Activated CD4-positive, CD25-positive, alpha-beta regulatory T cell treated with anti-CD3 and anti-CD28 coated beads, Interleukin-2, amount 50 U/mL, for 72 hours (primary cell): Measurements from ENCODE around the gene COX7A2.

Experiments
- DNase-seq: peaks from one replicate; pipeline ENCODE4 v3.0.0; 2021

Gene COX7A2

GRCh38 chr6:75219263-75219662 is 24.3 kb downstream of the COX7A2 start:
- DNase-seq, result no peak

GRCh38 chr6:75217193-75217592 is 26.4 kb downstream of the COX7A2 start:
- DNase-seq, result no peak

GRCh38 chr6:75215291-75215690 is 28.3 kb downstream of the COX7A2 start:
- no peak for DNase-seq

- DNase-seq, result no peak
These were observed 29.9 kb downstream of the COX7A2 start for GRCh38 chr6:75213732-75214131.

- no peak for DNase-seq
These were observed 30.5 kb downstream of the COX7A2 start for GRCh38 chr6:75213112-75213511.

GRCh38 chr6:75211920-75212590 is 31.5 kb downstream of the COX7A2 start:
- no peak for DNase-seq

- peak; percentile 35 for DNase-seq
These were observed 32.5 kb downstream of the COX7A2 start for GRCh38 chr6:75210885-75211739.

- DNase-seq, result no peak
These were observed 34.3 kb downstream of the COX7A2 start for GRCh38 chr6:75209184-75209723.

- peak; percentile 80 for DNase-seq
These were observed 35.1 kb downstream of the COX7A2 start for GRCh38 chr6:75208298-75209183.

GRCh38 chr6:75206576-75207342 is 36.8 kb downstream of the COX7A2 start:
- DNase-seq, result no peak

GRCh38 chr6:75205776-75206575 is 37.6 kb downstream of the COX7A2 start, which contains the start of gene COL12A1:
COL12A1 (minus strand) TSS chr6:75206053; CDS start chr6:75202792, 3,261 bp downstream.
- peak; percentile 37 for DNase-seq

- no peak for DNase-seq
These were observed 38.4 kb downstream of the COX7A2 start for GRCh38 chr6:75204959-75205775.

GRCh38 chr6:75204217-75204958 is 39.2 kb downstream of the COX7A2 start:
- DNase-seq, result no peak

GRCh38 chr6:75203721-75204120 is 39.9 kb downstream of the COX7A2 start:
- DNase-seq, result no peak

GRCh38 chr6:75202676-75203131 is 40.9 kb downstream of the COX7A2 start:
- DNase-seq, result no peak

- no peak for DNase-seq
These were observed 41.5 kb downstream of the COX7A2 start for GRCh38 chr6:75201901-75202672.

GRCh38 chr6:75201021-75201420 is 42.6 kb downstream of the COX7A2 start:
- no peak for DNase-seq

- DNase-seq, result no peak
These were observed 43.7 kb downstream of the COX7A2 start for GRCh38 chr6:75199889-75200288.
